ENCODE results near the gene SETBP1. TPM values are rescaled to one million over a fixed set of nuclear protein-coding genes. Genes with fewer than 3 reads are reported as not detected.

Gene SETBP1
- total and polyA plus RNA-seq, 2 of the 8 experiments (the other 6 are each of a cell fraction or from before 2014, with no cell fraction given) = 2.0 to 6.5 TPM

- no peak for TF ChIP-seq TAF7 (optimal IDR thresholded peaks at IDR 0.05; ENCODE audit: borderline replicate concordance, low read depth, low read length)
Observed at GRCh38 chr18:44855681-44856080, 175.0 kb downstream of the SETBP1 start (continued).

Data from H1 (cell line).